ENCODE data around the gene H6PD.

H6PD gene

DNA sequence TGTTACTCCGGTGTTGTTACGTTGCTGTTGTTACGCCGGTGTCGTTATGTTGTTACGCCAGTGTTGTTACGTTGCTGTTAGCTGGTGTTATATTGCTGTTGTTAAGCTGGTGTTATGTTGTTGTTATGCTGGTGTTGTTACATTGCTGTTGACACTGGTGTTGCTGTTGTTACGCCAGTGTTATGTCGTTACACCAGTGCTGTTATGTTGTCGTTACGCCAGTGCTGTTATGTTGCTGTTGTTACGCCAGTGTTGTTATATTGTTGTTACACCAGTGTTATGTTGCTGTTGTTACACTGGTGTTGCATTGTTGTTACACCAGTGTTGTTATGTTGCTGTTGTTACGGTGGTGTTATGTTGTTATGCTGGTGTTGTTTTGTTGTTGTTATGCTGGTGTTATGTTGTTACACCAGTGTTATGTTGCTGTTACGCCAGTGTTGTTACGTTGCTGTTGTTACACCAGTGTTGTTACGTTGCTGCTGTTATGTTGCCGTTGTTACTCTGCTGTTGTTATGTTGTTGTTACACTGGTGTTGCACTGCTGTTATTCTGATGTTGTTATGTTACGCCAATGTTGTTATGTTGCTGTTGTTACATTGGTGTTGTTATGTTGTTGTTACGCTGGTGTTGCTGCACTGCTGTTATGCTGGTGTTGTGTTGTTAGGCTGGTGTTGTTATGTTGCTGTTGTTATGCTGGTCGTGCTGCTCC lies 25.6 kb downstream of the H6PD start:
- no peak for DNase-seq (ENCODE audit: low read depth)

DNA sequence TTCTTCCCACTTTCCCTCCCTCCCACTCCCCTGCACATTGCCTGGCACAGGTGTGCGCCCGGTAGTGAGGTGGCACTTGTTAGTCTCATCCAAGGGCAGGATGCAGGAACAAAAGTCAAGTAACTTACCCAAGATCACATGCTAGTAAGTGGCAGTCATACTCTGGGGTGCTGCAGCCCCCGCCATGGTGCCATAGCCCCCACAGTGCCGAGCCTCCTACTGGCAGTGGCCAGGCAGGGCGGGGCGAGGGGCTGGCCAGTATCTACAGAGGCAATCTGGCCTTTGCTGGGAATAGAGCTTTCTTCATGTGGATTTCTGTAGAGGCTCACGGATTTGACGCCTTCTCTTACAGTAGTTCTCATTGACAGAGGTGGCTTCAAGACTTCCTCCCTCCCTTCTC lies 26.9 kb downstream of the H6PD start:
- no peak for DNase-seq (ENCODE audit: low read depth)

DNA sequence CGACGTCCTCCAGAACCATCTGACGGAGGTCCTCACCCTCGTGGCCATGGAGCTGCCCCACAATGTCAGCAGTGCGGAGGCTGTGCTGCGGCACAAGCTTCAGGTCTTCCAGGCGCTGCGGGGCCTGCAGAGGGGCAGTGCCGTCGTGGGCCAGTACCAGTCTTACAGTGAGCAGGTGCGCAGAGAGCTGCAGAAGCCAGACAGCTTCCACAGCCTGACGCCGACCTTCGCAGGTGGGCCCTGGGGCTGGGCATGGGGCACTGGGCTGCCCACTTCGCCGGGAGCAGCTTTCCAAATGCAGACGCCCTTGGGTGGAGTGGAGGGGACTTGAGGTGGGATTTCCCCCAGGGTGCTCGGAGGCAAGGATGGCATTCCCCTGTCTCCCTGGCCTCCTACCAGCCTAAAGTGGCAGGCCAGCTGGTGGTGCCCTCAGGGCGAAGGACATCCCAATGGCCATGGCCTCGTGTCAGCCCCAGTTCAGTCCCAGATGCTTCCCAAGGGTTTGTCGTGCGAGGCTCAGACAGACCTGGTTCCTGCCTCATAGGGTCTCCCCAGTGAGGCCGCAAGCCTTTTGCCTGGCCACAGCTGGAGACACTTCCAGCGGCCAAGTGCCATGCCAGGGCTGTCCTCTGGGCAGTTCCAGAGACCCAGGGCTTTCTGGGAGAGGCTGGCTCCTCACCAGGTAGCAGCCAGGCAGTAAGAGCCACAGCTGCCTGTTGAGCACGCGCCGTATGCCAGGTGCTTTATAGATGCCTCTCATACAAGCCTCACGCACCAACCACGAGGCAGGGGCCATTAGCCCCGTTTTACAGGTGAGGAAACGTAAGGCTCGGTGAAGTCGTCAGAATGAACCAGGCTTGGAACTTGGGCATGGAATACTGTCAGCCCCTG lies 27.8 kb downstream of the H6PD start:
- DNase-seq (ENCODE audit: low read depth) = no peak

DNA sequence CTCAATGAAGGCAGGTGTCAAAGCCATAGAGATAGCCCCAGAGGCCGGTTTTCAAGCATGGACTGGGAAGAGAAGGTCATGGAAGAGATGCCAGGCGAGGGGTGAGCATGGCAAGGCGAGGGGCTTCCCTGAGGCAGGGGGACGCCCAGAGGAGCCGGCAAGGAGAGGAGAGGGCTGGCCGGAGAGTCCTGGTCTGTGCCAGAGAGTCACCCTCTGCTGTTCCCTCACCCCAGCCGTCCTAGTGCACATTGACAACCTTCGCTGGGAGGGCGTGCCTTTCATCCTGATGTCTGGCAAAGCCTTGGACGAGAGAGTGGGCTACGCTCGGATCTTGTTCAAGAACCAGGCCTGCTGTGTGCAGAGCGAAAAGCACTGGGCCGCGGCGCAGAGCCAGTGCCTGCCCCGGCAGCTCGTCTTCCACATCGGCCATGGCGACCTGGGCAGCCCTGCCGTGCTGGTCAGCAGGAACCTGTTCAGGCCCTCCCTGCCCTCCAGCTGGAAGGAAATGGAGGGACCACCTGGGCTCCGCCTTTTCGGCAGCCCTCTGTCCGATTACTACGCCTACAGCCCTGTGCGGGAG lies 28.8 kb downstream of the H6PD start:
- DNase-seq (ENCODE audit: low read depth) = no peak

DNA sequence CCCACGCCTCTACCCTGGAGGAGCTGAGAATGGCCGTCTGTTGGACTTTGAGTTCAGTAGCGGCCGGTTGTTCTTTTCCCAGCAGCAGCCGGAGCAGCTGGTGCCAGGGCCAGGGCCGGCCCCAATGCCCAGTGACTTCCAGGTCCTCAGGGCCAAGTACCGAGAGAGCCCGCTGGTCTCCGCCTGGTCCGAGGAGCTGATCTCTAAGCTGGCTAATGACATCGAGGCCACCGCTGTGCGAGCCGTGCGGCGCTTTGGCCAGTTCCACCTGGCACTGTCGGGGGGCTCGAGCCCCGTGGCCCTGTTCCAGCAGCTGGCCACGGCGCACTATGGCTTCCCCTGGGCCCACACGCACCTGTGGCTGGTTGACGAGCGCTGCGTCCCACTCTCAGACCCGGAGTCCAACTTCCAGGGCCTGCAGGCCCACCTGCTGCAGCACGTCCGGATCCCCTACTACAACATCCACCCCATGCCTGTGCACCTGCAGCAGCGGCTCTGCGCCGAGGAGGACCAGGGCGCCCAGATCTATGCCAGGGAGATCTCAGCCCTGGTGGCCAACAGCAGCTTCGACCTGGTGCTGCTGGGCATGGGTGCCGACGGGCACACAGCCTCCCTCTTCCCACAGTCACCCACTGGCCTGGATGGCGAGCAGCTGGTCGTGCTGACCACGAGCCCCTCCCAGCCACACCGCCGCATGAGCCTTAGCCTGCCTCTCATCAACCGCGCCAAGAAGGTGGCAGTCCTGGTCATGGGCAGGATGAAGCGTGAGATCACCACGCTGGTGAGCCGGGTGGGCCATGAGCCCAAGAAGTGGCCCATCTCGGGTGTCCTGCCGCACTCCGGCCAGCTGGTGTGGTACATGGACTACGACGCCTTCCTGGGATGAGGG lies 29.7 kb downstream of the H6PD start:
- DNase-seq (ENCODE audit: low read depth) = no peak

DNA sequence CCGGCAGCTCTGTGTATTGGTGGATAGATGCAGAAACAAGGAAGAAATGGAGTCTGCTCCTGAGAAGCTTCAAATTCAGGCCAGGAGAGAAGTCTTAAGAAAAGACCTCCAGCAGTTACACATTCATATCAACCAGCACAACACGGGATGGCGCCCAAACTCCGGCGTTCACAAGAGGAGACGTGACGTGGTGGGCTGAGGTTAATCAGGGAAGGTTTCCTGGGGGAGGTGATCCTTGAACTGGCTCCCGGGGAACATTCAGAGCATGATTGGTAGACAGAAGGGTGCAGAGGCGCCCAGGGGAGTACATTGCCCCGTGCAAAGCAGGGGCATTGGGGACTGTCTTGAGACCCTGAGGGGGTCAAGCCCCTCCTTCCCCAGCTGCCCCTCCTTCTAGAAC lies 30.5 kb downstream of the H6PD start:
- no peak for DNase-seq (ENCODE audit: low read depth)

DNA sequence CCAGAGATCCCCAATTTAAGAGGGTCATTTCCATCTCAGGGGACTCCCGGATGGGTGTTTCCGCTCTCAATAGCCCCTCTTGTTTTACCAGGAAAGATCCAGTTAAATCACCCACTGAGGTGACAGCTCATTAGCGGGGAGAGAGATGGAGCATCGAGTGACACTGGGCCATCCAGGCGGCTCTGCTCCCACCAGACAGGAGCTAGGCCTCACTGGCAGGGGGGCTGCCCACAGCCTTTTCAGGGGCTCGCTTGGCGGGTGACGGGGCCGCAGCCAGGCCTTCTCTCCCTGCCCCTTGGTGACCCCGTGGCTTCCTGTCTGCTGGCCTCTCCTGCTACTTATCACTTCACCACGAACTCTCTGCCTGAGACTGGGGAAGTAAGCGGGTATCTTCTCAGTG lies 31.4 kb downstream of the H6PD start:
- DNase-seq (ENCODE audit: low read depth) = no peak

DNA sequence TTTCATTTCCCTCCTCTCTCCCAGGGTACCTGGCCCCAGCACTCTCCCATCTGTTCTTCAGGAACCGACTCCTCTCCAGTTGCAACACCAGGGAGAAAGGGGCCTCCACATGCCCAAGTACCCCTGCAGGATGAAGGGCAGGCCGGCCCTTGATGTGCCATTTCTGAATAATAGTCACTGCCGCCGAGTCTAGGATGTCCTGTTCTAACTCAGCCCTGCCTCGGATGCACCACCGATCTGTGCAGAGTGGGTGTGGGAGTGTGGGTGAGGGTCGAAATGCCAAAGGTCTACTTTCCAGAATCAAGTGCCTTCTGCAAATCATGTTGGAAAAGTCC lies 32.7 kb downstream of the H6PD start:
- no peak for DNase-seq (ENCODE audit: low read depth)

DNA sequence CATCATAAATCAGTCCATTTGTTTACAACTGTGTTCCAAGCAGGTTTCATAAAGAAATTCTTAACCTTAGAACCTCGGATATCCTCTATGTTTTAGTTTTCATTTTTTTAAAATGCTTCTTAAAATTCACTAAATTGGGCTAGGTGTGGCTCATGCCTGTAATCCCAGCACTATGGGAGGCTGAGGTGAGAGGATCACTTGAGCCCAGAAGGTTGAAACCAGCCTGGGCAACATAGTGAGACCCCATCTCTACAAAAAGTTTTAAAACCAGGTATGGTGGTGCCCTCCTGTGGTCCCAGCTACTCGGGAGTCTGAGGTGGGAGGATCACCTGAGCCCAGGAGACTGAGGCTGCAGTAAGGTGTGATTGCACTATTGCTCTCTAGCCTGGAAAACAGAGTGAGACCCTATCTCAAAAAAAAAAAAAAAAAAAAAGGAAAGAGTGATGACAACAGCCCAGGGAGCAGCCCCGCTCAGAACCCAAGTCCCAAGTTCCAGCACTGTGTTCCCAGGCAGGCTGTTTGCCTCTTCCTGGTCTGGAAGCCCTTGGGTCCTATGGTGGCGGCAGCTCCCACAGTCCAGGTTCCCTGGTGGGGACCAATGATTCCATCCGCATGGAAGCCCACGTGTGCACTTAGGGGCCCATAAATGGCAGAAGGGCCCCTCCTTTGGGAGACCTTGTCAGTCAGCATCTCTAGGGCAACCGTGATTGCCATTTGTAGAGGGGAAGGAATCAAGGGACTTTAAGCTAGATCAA lies 33.4 kb downstream of the H6PD start:
- DNase-seq (ENCODE audit: low read depth) = no peak

DNA sequence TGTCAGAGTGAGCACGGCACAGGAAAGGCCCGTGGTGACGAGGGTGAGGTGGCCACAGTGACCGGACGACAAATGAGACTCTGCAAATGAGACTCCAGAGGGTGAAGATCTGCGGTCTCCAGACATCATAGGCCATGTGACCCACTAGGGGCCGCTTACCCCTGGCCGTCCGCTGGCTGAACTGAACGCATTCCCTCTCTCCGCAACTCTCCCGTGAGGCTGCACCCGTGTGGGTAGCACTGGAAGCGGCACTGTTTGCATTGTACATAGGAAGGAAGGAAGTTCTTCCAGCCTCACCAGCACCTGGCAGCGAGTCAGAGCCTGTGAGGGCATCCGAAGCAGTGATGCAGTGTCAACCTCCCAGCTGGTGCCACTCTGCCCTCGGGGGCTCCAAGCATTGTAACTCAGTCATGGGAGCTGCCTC lies 34.5 kb downstream of the H6PD start:
- DNase-seq (ENCODE audit: low read depth) = no peak

DNA sequence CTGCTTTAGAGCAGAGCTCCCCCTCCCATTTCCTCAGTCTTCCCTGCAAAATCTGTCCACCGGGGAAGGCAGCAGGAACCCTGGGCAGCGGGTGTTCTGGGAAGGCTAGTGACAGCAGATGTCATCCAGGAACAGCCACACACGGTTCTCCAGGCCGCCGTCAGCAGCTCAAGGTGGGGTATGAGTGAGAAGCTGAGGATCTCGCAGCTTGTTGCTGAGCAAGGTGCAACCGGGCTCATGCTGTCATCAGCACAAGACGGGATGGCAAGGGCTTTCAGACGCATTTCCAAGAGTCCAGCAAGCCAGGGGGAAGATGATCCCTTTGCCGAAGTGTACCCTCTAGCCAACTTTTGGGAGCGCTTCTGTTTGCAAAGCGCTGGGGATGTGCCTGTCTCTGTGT lies 35.1 kb downstream of the H6PD start:
- DNase-seq (ENCODE audit: low read depth) = no peak

DNA sequence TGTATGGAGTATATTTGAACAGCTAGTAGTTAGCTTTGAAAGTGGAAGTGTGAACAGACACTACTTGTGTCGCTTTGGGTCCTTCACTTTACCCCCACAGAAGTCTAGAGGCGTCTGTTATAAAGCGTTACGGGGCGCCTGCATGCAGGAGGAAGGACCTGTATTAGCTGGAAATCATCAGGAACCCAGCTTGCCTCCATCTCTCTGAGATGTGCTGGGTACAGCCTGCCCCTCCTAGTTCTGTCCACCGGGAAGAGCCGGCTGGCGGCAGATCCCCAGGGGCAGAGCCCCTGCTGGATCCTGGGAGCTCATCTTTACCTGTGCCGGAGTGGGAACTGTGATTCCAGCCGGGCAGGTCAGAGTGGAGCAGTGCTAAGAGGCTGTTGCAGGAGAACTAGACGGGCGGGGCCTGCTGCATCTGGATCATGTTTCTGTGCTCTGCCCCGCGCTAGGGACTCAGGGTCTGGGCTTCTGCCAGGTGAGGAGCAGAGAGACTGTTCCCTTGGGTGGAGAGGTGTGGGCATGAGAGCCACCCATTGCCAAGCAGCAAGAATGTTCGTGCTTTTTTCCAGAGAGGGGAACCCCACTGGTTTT lies 35.8 kb downstream of the H6PD start:
- no peak for DNase-seq (ENCODE audit: low read depth)

DNA sequence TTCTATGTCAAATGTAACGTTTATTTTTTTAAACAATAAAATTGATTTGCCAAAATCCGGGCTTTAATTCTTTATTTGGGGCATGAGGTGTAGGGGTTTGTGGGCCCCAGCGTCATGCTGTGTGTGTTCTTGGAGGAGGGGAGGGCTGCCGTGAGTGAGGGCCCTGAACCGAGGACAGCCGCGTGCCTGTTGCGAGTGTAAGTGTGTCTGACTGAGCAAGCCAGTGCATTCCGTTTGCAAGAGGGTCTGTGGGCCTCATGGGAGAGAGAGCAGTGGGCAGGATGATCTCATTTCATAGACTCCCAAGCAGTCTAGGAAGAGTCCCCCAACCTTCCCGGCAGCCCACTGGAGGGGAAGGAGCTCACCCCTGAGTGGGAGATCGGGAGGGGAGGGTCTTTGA lies 36.7 kb downstream of the H6PD start:
- DNase-seq (ENCODE audit: low read depth) = no peak

DNA sequence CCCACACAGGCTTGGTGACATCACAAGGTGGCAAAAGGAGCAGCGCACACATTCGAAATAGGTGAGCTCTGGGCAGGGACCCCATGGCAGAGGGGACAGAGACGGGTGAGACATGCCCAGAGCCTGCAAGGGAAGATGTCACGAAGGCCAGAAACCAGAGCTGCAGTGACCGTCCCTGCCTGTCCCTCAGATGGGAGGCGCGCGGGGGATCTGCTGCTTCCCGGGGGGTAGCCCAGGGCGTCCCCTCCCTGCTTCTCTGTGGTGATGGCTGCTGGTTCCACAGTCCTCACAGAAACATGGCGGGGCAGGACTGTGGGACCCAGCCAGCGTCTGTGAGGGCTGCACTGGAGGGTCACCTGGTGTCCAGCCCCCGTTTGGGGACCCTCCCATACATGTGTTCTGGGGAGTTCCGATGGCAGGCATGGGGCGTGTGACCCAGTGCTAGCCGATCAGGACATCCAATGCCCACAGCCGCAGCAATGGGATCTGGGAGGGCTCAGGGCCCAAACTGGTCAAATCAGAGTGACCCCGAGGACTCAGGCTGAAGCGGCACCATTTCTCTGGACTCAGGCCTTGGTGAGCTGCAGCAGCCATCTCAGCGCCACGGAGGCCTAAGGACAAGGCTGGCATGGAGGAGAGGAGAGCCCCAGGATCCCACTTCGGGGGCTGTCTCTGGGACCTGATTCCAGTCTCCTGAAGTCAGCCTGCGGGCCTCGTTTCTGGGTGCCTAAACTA lies 37.5 kb downstream of the H6PD start:
- DNase-seq (ENCODE audit: low read depth) = no peak

DNA sequence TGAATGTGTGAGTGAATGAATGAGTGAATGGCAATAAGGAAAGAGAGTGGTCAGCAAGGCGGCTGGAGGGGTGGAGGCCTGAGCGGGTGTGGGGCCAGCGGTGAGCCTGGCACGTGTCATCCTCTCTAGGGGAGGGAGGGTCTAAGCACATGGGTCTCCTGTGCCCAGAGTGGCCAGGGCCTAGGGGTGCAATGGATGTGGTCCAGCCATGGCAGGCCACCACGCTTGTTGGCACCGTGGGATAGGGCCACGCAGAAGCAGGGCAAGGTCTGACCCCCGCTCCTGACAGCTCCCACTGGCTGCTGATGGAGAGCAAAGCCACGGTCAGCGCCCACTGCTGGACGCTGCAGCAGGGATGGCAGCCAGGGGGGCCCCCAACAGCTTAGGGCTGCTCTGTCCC lies 38.6 kb downstream of the H6PD start:
- DNase-seq (ENCODE audit: low read depth) = no peak

DNA sequence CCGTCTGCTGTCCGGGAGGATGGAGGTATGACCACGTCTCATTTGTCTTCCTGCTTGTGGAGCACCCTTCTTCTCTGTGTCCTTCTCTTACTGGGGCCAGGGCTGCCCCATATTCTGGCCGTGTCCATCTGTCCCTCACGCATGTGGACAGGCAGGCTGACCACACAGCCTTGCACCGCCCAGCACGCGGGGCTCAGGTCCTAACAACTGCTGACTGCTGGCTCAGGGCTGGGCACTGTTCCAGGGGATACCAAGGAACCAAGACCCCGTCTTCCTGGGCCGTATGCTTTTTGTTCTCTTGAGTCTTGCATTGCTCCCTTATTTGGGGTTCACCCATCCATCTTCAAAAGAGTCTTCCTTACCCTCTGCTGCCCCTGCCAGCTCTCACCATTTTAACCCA lies 40.6 kb downstream of the H6PD start:
- no peak for DNase-seq (ENCODE audit: low read depth)

DNA sequence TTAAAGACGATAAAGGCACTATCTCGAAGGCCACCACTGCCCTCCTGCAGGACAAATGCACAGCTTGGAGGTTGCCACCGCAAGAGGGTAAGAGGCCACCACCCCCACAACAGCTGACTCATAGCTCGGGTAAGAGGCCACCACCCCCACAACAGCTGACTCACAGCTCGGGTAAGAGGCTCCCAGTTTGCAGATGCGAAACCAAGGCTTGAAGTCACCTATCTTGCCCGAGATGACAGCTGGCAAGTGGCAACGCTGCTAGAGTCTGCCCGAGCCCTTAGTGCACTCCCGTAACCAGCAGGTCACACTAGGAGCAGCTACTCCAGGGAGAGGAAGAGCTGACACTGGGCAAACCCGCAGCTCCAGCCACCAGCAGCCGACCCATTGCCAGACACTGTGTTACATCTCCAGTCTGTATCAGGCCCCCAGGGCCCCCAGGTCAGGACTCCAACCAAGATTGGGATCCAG lies 41.0 kb downstream of the H6PD start:
- peak; percentile 72 for DNase-seq (ENCODE audit: low read depth)

DNA sequence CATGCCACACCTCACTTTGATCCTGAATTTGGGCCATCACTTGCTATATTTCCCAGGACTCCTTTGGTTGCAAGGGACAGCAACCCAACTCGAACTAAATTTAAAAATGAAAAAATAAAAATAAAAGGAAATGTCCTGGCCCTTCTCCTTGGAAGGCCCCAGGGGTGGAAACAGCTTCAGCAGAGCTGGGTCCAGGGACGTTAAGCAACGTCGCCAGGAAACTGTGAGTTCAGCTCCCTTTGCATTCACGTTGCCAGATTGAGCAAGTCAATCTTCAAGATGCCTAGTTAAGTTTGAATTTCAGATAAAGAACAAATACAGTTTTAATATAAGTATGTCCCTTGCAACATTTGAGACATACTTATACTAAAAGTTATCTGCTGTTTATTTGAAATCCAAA lies 43.5 kb downstream of the H6PD start:
- DNase-seq (ENCODE audit: low read depth) = no peak

DNA sequence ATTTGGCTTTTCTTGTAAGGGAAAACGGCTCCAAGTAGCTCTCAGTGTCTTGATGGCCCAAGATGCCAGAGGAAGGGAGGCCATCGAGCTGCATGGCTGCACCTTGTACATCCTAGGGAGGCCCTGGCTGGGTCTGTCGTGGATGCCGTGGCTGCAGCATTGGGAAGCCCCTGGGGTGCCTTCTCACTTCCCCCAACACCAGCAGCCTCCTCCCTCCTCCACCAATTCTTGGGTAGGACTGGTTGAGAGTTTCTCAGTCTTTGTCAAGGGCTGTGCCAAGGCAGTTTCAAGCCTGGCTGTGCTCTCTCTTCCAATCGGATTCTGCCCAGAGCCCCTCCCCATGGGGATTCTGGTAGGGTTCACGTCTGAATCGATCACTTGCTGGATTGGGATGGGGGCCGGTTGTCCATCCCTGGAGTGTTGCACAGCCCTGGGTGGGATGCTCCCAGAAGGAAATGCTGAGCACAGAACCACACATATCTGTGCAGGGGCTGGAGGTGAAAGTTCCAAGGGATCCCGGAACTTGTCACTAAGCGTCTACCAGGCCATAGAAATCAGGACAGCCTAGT lies 44.1 kb downstream of the H6PD start:
- no peak for DNase-seq (ENCODE audit: low read depth)
